Caco-2 (cell line): Measurements from ENCODE around the gene SNX27. TPM values are rescaled to one million over a fixed set of nuclear protein-coding genes. Genes with fewer than 3 reads are reported as not detected.

ENCODE experiments used
- BruUV-seq: library from RNA; stranded (reverse); fragments of 400-500 nt; replicated peaks from 2 replicates; lab custom pipeline; 2021; lab: Mats Ljungman, UMichigan
- CTCF ChIA-PET: fragments of 300-600 bp; sonication (Branson Sonifier 250); formaldehyde crosslinking; loops from one replicate; lab custom pipeline; 2022; ENCODE audit warnings: antibody characterized with exemption; lab: Charles Lee
- POLR2A ChIA-PET: fragments of 300-600 bp; sonication (Branson Sonifier 250); formaldehyde crosslinking; loops from one replicate; lab custom pipeline; 2022; ENCODE audit warnings: antibody characterized with exemption; lab: Charles Lee
- DNase-seq, 2 experiments: peaks; one replicate each; pipeline versions ENCODE4 v3.0.0 to v3.0.0-alpha.2; 2020 to 2022
- H3K27me3 ChIP-seq: replicated peaks from 2 replicates; pipeline ENCODE4 v1.6.0; 2011; ENCODE audit warnings: low read length; ENCODE audit not compliant: control insufficient read depth, insufficient read depth
- H3K36me3 ChIP-seq: 2 replicates; pipeline ENCODE4 v1.5.1; 2011; ENCODE audit warnings: low read length; ENCODE audit not compliant: control insufficient read depth, insufficient read depth
- H3K4me1 ChIP-seq: fragments of 250-450 bp; sonication (Bioruptor Pico); 2 replicates; pipeline ENCODE4 v1.5.1; 2020; ENCODE audit warnings: mild to moderate bottlenecking
- H3K4me3 ChIP-seq: 2 replicates; pipeline ENCODE4 v1.5.1; 2011; ENCODE audit warnings: low read depth, mild to moderate bottlenecking, control low read depth, low read length
- H3K9me3 ChIP-seq: fragments of 250-450 bp; sonication (Bioruptor Pico); 2 replicates; pipeline ENCODE4 v1.5.1; 2020; ENCODE audit warnings: mild to moderate bottlenecking, moderate library complexity
- H3K27ac Mint-ChIP-seq: one replicate; pipeline ENCODE4 v1.8.0; 2022; ENCODE audit warnings: mixed read lengths; ENCODE audit not compliant: unreplicated experiment
- H3K27me3 Mint-ChIP-seq: one replicate; pipeline ENCODE4 v1.8.0; 2022; ENCODE audit warnings: mixed read lengths; ENCODE audit not compliant: insufficient read depth, unreplicated experiment
- H3K36me3 Mint-ChIP-seq: one replicate; pipeline ENCODE4 v1.8.0; 2022; ENCODE audit warnings: mild to moderate bottlenecking, mixed read lengths; ENCODE audit not compliant: insufficient read depth, unreplicated experiment
- H3K4me1 Mint-ChIP-seq: one replicate; pipeline ENCODE4 v1.8.0; 2022; ENCODE audit warnings: low read depth, mixed read lengths; ENCODE audit not compliant: unreplicated experiment
- H3K4me3 Mint-ChIP-seq: one replicate; pipeline ENCODE4 v1.8.0; 2022; ENCODE audit warnings: mild to moderate bottlenecking, moderate library complexity, mixed read lengths; ENCODE audit not compliant: unreplicated experiment
- H3K9me3 Mint-ChIP-seq: one replicate; pipeline ENCODE4 v1.8.0; 2022; ENCODE audit warnings: mixed read lengths; ENCODE audit not compliant: unreplicated experiment
- intact Hi-C: fragments of 100-400 bp; cut with micrococcal nuclease; formaldehyde crosslinking; loops from one replicate; pipeline ENCODE4 v1.10.0; 2022; ENCODE audit not compliant: unreplicated experiment
- total RNA-seq: library from RNA; stranded (reverse); gene quantifications from 2 replicates; pipeline ENCODE4 v1.2.3, GENCODE V29; 2022
- TF ChIP-seq, protein P1 (sequence below), 2 experiments: fragments of 200-600 bp in 1 of 2; IDR thresholded peaks; 1 replicate in 1 of 2; 2 replicates in 1 of 2; pipeline versions ENCODE4 v1.5.1 to v1.8.0; 2011 to 2022; ENCODE audit warnings: antibody characterized with exemption in 1 of 2, control low read depth in 1 of 2, inconsistent platforms in 1 of 2, low read depth in 1 of 2, low read length in 1 of 2, mild to moderate bottlenecking in 1 of 2, moderate library complexity in 1 of 2; ENCODE audit not compliant: insufficient read depth in 1 of 2, severe bottlenecking in 1 of 2, unreplicated experiment in 1 of 2

Gene SNX27
- total RNA-seq, 1 experiment from 2014 or later, result 47.2 TPM

- no peak for DNase-seq
- CTCF ChIA-PET, result no interaction called here
- peaks cover 3% of the 10 kb centered on the region for H3K36me3 ChIP-seq
- H3K36me3 Mint-ChIP-seq, result peaks cover 92% of the 10 kb centered on the region
- H3K4me3 Mint-ChIP-seq, result no peak overlapping the region
- intact Hi-C loops, result no loop called here
- BruUV-seq, result no TSS peak
- no peak overlapping the region for H3K4me3 ChIP-seq
- TF ChIP-seq, protein P1, sequence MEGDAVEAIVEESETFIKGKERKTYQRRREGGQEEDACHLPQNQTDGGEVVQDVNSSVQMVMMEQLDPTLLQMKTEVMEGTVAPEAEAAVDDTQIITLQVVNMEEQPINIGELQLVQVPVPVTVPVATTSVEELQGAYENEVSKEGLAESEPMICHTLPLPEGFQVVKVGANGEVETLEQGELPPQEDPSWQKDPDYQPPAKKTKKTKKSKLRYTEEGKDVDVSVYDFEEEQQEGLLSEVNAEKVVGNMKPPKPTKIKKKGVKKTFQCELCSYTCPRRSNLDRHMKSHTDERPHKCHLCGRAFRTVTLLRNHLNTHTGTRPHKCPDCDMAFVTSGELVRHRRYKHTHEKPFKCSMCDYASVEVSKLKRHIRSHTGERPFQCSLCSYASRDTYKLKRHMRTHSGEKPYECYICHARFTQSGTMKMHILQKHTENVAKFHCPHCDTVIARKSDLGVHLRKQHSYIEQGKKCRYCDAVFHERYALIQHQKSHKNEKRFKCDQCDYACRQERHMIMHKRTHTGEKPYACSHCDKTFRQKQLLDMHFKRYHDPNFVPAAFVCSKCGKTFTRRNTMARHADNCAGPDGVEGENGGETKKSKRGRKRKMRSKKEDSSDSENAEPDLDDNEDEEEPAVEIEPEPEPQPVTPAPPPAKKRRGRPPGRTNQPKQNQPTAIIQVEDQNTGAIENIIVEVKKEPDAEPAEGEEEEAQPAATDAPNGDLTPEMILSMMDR (IDR thresholded peaks at IDR 0.05; ENCODE audit: insufficient read depth in 1 of 2, low read depth in 1 of 2, low read length in 1 of 2, severe bottlenecking in 1 of 2, unreplicated experiment in 1 of 2), result no peak
- no peaks in the 10 kb centered on the region for H3K9me3 ChIP-seq
- no peaks in the 10 kb centered on the region; the same call in 1 of the 2 replicates for H3K4me1 ChIP-seq
- no peaks in the 10 kb centered on the region for H3K27me3 Mint-ChIP-seq
- H3K4me1 Mint-ChIP-seq, result peaks cover 18% of the 10 kb centered on the region
- no peaks in the 10 kb centered on the region for H3K9me3 Mint-ChIP-seq
- H3K27me3 ChIP-seq, result no peaks in the 10 kb centered on the region
- H3K27ac Mint-ChIP-seq, result no peak overlapping the region
- POLR2A ChIA-PET, result no interaction called here
These were observed 32.2 kb upstream of the SNX27 start for GRCh38 chr1:151579436-151580225.

GRCh38 chr1:151581451-151581850, 30.4 kb upstream of the SNX27 start:
- CTCF ChIA-PET, result no interaction called here
- H3K36me3 ChIP-seq, result peaks cover 1% of the 10 kb centered on the region
- no peaks in the 10 kb centered on the region for H3K9me3 ChIP-seq
- H3K4me1 ChIP-seq, result peaks cover 16% of the 10 kb centered on the region
- Mint-ChIP-seq H3K36me3 (peaks cover 87% of the 10 kb centered on the region), H3K27ac (no peak overlapping the region), H3K27me3 (no peaks in the 10 kb centered on the region), H3K9me3 (no peaks in the 10 kb centered on the region), H3K4me3 (no peak overlapping the region), H3K4me1 (peaks cover 29% of the 10 kb centered on the region)
- BruUV-seq, result no TSS peak
- DNase-seq, result no peak
- intact Hi-C loops, result no loop called here
- POLR2A ChIA-PET, result no interaction called here
- H3K27me3 ChIP-seq, result no peaks in the 10 kb centered on the region
- H3K4me3 ChIP-seq, result no peak overlapping the region
- TF ChIP-seq, protein P1 (IDR thresholded peaks at IDR 0.05; ENCODE audit: insufficient read depth in 1 of 2, low read depth in 1 of 2, low read length in 1 of 2, severe bottlenecking in 1 of 2, unreplicated experiment in 1 of 2), result no peak

GRCh38 chr1:151581921-151582320, 29.9 kb upstream of the SNX27 start:
- H3K27ac Mint-ChIP-seq, result no peak overlapping the region
- peaks cover 21% of the 10 kb centered on the region for H3K4me1 ChIP-seq
- intact Hi-C loops, result no loop called here
- TF ChIP-seq, protein P1 (IDR thresholded peaks at IDR 0.05; ENCODE audit: insufficient read depth in 1 of 2, low read depth in 1 of 2, low read length in 1 of 2, severe bottlenecking in 1 of 2, unreplicated experiment in 1 of 2), result no peak
- H3K27me3 ChIP-seq, result no peaks in the 10 kb centered on the region
- no peak overlapping the region for H3K4me3 ChIP-seq
- H3K36me3 ChIP-seq, result peaks cover 1% of the 10 kb centered on the region
- no TSS peak for BruUV-seq
- H3K4me1 Mint-ChIP-seq, result peaks cover 34% of the 10 kb centered on the region
- H3K27me3 Mint-ChIP-seq, result no peaks in the 10 kb centered on the region
- H3K9me3 Mint-ChIP-seq, result no peaks in the 10 kb centered on the region
- no peak overlapping the region for H3K4me3 Mint-ChIP-seq
- peaks cover 83% of the 10 kb centered on the region for H3K36me3 Mint-ChIP-seq
- DNase-seq, result no peak
- H3K9me3 ChIP-seq, result no peaks in the 10 kb centered on the region
- CTCF ChIA-PET, result no interaction called here
- POLR2A ChIA-PET, result no interaction called here
